Heart left ventricle (tissue), 16 donors: ENCODE results near the gene TIMM50. TPM values are rescaled to one million over a fixed set of nuclear protein-coding genes. Genes with fewer than 3 reads are reported as not detected.

ENCODE experiments used
- ATAC-seq, 4 donors: fragments of 200-7000 bp; cut with Tn5 transposase; one replicate each; pipeline ENCODE4 v1.9.1; 2020 to 2022; ENCODE audit warnings: moderate library complexity in 4 of 4, mild to moderate bottlenecking in 3 of 4, moderate number of reproducible peaks in 1 of 4
- DNase-seq, 5 donors: peaks; one replicate each; pipeline ENCODE4 v3.0.0-alpha.2; 2020
- H3K27ac ChIP-seq, 12 donors: fragments of 200-600 bp; sonication (generic) in 4 of 12; one replicate each; pipeline versions ENCODE4 v1.5.0 to v1.8.0; 2016 to 2022; ENCODE audit warnings: mild to moderate bottlenecking in 2 of 12
- H3K27me3 ChIP-seq, 9 donors: fragments of 200-600 bp; sonication (generic) in 2 of 9; one replicate each; pipeline versions ENCODE4 v1.5.1 to v1.8.0; 2016 to 2022; ENCODE audit warnings: mild to moderate bottlenecking in 3 of 9
- H3K36me3 ChIP-seq, 9 donors: fragments of 200-600 bp; sonication (generic) in 2 of 9; one replicate each; pipeline versions ENCODE4 v1.5.0 to v1.8.0; 2018 to 2022; ENCODE audit warnings: mild to moderate bottlenecking in 2 of 9
- H3K4me1 ChIP-seq, 12 donors: fragments of 200-600 bp; sonication (generic) in 4 of 12; one replicate each; pipeline versions ENCODE4 v1.5.0 to v1.8.0; 2016 to 2022; ENCODE audit warnings: mild to moderate bottlenecking in 3 of 12
- H3K4me3 ChIP-seq, 12 donors: fragments of 200-600 bp; sonication (generic) in 4 of 12; one replicate each; pipeline versions ENCODE4 v1.5.0 to v1.8.0; 2017 to 2022; ENCODE audit warnings: mild to moderate bottlenecking in 9 of 12, moderate library complexity in 4 of 12
- H3K9me3 ChIP-seq, 12 donors: fragments of 200-600 bp; sonication (generic) in 4 of 12; one replicate each; pipeline versions ENCODE4 v1.5.0 to v1.8.0; 2016 to 2022; ENCODE audit warnings: mild to moderate bottlenecking in 1 of 12
- CTCF ChIP-seq, 12 donors: fragments of 200-600 bp; sonication (generic) in 4 of 12; IDR thresholded peaks; one replicate each; pipeline versions ENCODE4 v1.5.0 to v1.8.0; 2018 to 2022; ENCODE audit warnings: antibody characterized with exemption in 12 of 12, mild to moderate bottlenecking in 5 of 12
- POLR2A ChIP-seq, 2 donors: fragments of 450-650 bp; IDR thresholded peaks; one replicate each; pipeline ENCODE4 v1.6.1; 2017; ENCODE audit warnings: antibody characterized with exemption in 2 of 2, mild to moderate bottlenecking in 2 of 2, moderate library complexity in 2 of 2
- WGBS, 4 donors: extraction: QIAGEN DNeasy Blood & Tissue Kit in 2 of 4; methylation state at CpG; one replicate each; pipeline versions ENCODE4 v1.1.5 to v1.1.7; 2013 to 2018; 5-methylcytosine and 5-hydroxymethylcytosine counted together
- intact Hi-C, 10 donors: fragments of 100-400 bp; cut with DNase I; formaldehyde crosslinking; loops; one replicate each; pipeline versions ENCODE4 v1.11.1 to v1.14.2; 2022
- polyA plus RNA-seq, 2 donors: library from polyadenylated mRNA; stranded (reverse); fragments of 200-250 nt; gene quantifications; one replicate each; pipeline ENCODE4 v1.2.3, GENCODE V29; 2013
- total RNA-seq, 9 donors: library from RNA; depleted of rRNA in 2 of 9; stranded (reverse); fragments of >200 nt in 2 of 9; fragmentation: NEBNext Ultra II Directional in 3 of 9; extraction: Animal tissue kit (Norgen Biotek cat#: 25700) in 3 of 9; gene quantifications; one replicate each; pipeline versions ENCODE4 v1.1.0 to v1.2.4, GENCODE V29; 2016 to 2023
- donor health status: ischemic (EF 13 %, LVEDD 7.1; RV severe dilation, severe dysfunction).
- donor health status: healthy with polysubstance abuse.
- donor health status: DM: no; HTN: yes; CAD: no.
- donor health status: DM: no; HTN: no; CAD: no.
- donor health status: ischemic (EF 25% LVEDD 6.9; RV normal size, moderate dysfunction).
- donor health status: ischemic (EF 25% LVEDD 5.7; RV mildly dilated, moderate dysfunction).
- donor health status: healthy.
- donor health status: DM: yes; HTN: yes; CAD: no.
- donor health status: ischemic (EF 35%, LVEDD 5.7; RV mildly dilated, moderate dysfunction).
- donor health status: nonischemic (EF 11% LVEDD 7.7; RV severe dilation, severe dysfunction).
- donor health status: DM: yes; HTN: yes; CAD: no.
- donor health status: PGD.
- donor health status: ischemic (EF 29% LVEDD 5.4; RV normal size, mild dysfunction).
- donor health status: nonischemic (EF 23%, LVEDD 6.1; RV moderate dilation, normal function).

The TIMM50 gene
- total and polyA plus RNA-seq, 11 donors: 66.0 to 106 (median 77.5) TPM

GRCh38 chr19:39506944-39507714 lies 26.5 kb downstream of the TIMM50 start:
- H3K36me3 ChIP-seq: no peaks in the 10 kb centered on the region
- TF ChIP-seq CTCF (IDR thresholded peaks at IDR 0.05): no peak
- no peak for TF ChIP-seq POLR2A (IDR thresholded peaks at IDR 0.05)
- peak overlapping the region; percentile 16 to 54 (median 46) for H3K4me3 ChIP-seq
- DNase-seq (peak in 1 of 5 donors; percentile 32), ATAC-seq (peak in 2 of 4 donors; percentile 45 to 61)
- intact Hi-C loops: no loop called here
- no peaks in the 10 kb centered on the region for H3K9me3 ChIP-seq
- H3K27me3 ChIP-seq: peaks cover 30 to 92% (median 55%) of the 10 kb centered on the region in 9 donors
- 3 to 8% (median 4%) methylated on average over 28 to 96 of the region's 96 CpGs for WGBS, 4 donors
- H3K27ac ChIP-seq: no peak overlapping the region
- H3K4me1 ChIP-seq: peaks cover 0 to 19% (median 4%) of the 10 kb centered on the region in 12 donors

- no peak for TF ChIP-seq POLR2A (IDR thresholded peaks at IDR 0.05)
- no peak for TF ChIP-seq CTCF (IDR thresholded peaks at IDR 0.05)
- Histone ChIP-seq H3K27ac (no peak overlapping the region), H3K36me3 (no peaks in the 10 kb centered on the region), H3K9me3 (no peaks in the 10 kb centered on the region), H3K4me3 (peak overlapping the region in 8 of 12 donors; percentile 28 to 54 (median 48)), H3K4me1 (peaks cover 0 to 15% (median 4%) of the 10 kb centered on the region in 12 donors), H3K27me3 (peaks cover 30 to 93% (median 56%) of the 10 kb centered on the region in 9 donors)
- WGBS, 4 donors: 42 to 44% (median 43%) methylated on average over 24 of the region's 24 CpGs
- intact Hi-C loops: no loop called here
- DNase-seq: no peak
- no peak for ATAC-seq
Observed at GRCh38 chr19:39507715-39508364, 27.2 kb downstream of the TIMM50 start.

- DNase-seq: peak in 1 of 5 donors; percentile 4
- H3K27me3 ChIP-seq: peaks cover 29 to 93% (median 56%) of the 10 kb centered on the region in 9 donors
- H3K27ac ChIP-seq: no peak overlapping the region
- no peak overlapping the region for H3K4me3 ChIP-seq
- WGBS, 4 donors: 86 to 90% (median 88%) methylated on average over 9 of the region's 9 CpGs
- intact Hi-C loops: no loop called here
- no peak for TF ChIP-seq CTCF (IDR thresholded peaks at IDR 0.05)
- TF ChIP-seq POLR2A (IDR thresholded peaks at IDR 0.05): no peak
- peaks cover 0 to 12% (median 4%) of the 10 kb centered on the region in 12 donors for H3K4me1 ChIP-seq
- ATAC-seq: no peak
- H3K9me3 ChIP-seq: no peaks in the 10 kb centered on the region
- no peaks in the 10 kb centered on the region for H3K36me3 ChIP-seq
Observed at GRCh38 chr19:39508629-39509028, 28.0 kb downstream of the TIMM50 start.

GRCh38 chr19:39509233-39509632 lies 28.6 kb downstream of the TIMM50 start:
- no peak for ATAC-seq
- Histone ChIP-seq H3K4me1 (peaks cover 0 to 12% (median 4%) of the 10 kb centered on the region in 12 donors), H3K36me3 (no peaks in the 10 kb centered on the region), H3K27me3 (peaks cover 25 to 93% (median 55%) of the 10 kb centered on the region in 9 donors), H3K4me3 (no peak overlapping the region), H3K27ac (no peak overlapping the region), H3K9me3 (no peaks in the 10 kb centered on the region)
- intact Hi-C loops: no loop called here
- TF ChIP-seq CTCF (IDR thresholded peaks at IDR 0.05): no peak
- no peak for TF ChIP-seq POLR2A (IDR thresholded peaks at IDR 0.05)
- DNase-seq: no peak
- 50 to 75% (median 64%) methylated on average over 2 of the region's 2 CpGs for WGBS, 4 donors
